AG09309 (cell line): Measurements from ENCODE around the gene FAM98C.
A peak's percentile ranks its signal among the peaks of the same experiment; 100 is the strongest.

Experiments
- DNase-seq: peaks from one replicate; pipeline ENCODE4 v3.0.0-alpha.2; 2010; ENCODE audit warnings: low read depth
- H3K4me3 ChIP-seq: 2 replicates; pipeline ENCODE4 v1.5.1; 2011; ENCODE audit warnings: mild to moderate bottlenecking, low read depth, low read length, moderate library complexity; ENCODE audit not compliant: control insufficient read depth
- TF ChIP-seq, protein P1 (sequence below): IDR thresholded peaks from 2 replicates; pipeline ENCODE4 v1.5.1; 2011; ENCODE audit warnings: mild to moderate bottlenecking, low read depth, low read length, inconsistent platforms; ENCODE audit not compliant: insufficient read depth, control insufficient read depth; ENCODE audit errors: missing control alignments

Gene FAM98C

DNA sequence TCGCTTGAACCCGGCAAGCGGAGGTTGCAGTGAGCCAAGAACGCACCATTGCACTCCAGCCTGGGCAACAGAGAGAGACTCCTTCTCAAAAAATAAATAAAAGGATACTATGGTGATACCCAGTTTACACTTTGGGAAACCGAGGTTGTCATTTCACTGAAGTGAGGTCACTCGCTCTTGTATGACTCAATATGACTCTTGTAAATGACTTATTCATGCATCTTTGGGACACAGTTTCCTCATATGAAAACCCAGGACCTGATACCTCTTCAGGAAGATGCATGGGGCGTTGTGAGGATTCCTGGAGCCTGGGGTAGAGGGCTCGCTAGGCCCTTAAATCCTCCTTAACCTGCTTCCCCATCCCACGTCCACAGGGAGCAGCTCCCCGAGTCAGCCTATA is 24.0 kb upstream of the FAM98C start:
- H3K4me3 ChIP-seq: no peak overlapping the region
- TF ChIP-seq, protein P1, sequence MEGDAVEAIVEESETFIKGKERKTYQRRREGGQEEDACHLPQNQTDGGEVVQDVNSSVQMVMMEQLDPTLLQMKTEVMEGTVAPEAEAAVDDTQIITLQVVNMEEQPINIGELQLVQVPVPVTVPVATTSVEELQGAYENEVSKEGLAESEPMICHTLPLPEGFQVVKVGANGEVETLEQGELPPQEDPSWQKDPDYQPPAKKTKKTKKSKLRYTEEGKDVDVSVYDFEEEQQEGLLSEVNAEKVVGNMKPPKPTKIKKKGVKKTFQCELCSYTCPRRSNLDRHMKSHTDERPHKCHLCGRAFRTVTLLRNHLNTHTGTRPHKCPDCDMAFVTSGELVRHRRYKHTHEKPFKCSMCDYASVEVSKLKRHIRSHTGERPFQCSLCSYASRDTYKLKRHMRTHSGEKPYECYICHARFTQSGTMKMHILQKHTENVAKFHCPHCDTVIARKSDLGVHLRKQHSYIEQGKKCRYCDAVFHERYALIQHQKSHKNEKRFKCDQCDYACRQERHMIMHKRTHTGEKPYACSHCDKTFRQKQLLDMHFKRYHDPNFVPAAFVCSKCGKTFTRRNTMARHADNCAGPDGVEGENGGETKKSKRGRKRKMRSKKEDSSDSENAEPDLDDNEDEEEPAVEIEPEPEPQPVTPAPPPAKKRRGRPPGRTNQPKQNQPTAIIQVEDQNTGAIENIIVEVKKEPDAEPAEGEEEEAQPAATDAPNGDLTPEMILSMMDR: no peak
- no peak for DNase-seq

DNA sequence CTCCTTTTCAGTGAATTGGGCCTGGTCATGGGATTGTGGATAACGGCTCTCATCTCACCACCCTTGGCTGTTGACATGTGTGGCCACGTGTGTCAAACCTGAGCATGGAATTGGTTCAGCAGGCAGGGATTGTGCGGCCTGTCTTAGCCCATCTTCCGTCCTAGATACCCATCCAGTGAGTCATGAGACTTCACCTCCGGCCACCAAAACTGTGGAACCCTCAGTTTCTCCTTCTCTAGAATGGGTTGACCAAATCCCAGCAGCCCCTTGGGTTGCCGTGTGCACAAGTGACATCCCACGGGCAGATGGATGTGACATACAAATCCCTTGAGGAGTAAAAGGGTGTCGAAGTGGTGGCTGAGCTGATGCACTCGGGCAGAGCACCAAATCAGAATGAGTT is 21.8 kb upstream of the FAM98C start:
- no peak for DNase-seq
- TF ChIP-seq, protein P1: no peak

DNA sequence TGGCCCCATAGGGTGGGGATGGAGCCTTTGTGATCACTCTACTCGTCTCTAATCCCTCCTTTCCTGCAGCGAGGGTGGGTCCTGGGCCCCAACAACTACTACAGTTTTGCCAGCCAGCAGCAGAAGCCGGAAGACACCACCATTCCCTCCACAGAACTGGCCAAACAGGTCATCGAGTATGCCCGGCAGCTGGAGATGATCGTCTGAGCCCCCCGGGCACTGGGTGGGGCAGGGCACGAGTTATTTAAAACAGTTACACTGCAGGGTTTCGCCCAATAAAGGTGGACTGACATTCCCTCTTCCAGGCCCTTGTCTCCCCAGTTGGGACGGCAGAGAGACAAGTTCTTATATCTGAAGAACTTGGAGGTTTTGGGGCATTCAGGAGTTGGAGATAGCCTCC is 19.7 kb upstream of the FAM98C start:
- TF ChIP-seq, protein P1: no peak
- no peak for DNase-seq
- no peak overlapping the region for H3K4me3 ChIP-seq

More for the DNA sequence above, 21.8 kb upstream of the FAM98C start:
- H3K4me3 ChIP-seq: no peak overlapping the region

DNA sequence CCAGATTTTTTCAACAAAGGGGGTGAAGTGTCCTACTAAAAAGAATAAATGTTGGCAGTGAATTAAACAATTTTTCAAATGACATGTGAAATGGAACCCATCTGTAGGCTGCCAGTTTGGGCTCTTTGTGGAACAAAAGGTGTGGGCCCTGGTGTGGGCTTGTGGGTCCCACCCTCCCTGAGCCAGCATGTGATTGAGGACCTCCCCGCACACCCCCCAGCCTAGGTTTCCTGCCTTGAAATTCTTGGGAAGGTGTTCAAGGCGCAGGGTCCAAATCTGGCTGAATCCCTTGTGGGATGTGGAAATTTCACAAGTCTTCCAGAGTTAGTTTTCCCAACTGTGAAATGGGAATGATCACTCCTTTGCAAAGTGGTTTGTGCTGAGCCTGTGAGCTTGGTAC is 19.1 kb upstream of the FAM98C start:
- TF ChIP-seq, protein P1: no peak
- no peak overlapping the region for H3K4me3 ChIP-seq
- DNase-seq: no peak

DNA sequence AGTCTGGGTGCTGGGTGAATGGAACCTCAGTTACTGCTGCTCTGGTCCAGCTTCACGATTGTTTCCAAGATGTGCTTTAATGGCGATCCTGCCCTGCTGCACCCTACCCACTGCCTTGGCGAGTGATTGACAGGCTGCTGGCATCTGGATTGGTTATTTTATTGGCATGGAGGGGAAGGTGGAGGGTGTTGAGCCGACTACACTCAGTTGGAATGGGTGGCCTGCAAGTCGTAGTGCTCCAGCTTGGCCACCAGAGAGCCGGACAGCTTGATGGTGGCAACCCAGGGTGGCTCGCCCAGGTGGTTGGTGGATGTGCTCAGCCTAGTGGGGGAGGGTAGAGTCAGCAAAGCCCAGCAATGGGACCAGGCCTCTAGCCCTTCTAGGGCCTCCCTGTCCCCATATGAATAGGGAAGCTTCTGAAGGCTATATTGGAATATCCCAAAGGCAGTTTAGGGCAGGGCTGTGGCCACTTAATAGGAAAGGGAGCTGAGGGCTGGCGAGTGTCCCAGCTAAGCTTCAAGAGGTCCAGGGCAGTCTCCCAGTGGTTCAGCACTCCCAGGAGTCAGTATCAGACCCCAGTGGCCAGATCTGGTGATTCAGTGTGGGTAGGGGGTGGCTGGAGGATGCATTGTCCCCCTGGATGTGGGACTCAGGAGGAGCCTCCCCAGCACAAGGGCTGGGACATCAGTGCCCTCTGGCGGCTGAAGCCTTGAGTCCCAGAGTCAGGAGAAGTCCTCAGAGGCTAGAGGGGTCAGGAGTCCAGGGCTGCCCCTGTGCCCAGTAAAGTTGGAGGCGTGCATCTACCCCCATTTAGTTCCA is 18.5 kb upstream of the FAM98C start:
- H3K4me3 ChIP-seq: no peak overlapping the region
- TF ChIP-seq, protein P1: peak; percentile 47
- DNase-seq: no peak

DNA sequence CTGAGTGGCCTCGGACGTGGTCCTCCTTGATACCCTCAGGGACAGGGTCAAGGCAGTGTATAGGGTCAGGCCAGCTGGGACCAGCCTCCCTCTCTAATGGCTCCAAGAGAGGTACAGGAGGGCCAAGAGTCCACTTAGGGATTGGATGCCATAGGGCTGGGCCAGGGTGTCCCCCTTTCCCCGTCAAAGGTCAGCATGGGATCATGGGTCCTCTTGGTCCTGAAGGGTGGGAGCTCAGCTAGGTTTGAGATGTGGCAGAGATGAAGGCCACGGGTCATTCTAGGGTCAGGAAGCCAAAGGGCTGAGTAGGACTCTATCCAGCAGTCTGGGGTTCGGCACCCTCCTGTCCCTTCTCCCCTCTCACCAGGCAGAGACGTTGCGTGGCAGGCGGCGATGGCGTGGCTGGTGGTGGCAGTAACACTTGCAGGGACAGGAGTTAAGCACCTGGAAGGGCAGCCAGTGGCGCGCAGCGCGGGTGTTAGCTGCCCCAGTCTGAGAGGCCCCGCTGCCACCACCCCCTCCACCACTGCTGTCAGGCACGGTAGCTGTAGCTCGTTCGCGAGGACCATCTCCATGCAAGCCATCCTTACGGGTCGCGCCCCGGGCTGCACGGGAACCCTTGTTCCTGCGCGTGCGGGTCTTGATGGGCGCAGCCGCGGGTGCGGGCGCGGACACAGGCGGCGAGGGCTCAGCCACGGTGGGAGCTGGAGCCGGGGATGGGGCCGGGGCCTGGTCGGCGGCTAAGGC is 17.7 kb upstream of the FAM98C start:
- DNase-seq: no peak
- TF ChIP-seq, protein P1: no peak
- H3K4me3 ChIP-seq: no peak overlapping the region
